Measurements from ENCODE around the gene SNX33. TPM values are rescaled to one million over a fixed set of nuclear protein-coding genes. Genes with fewer than 3 reads are reported as not detected.
"Not testable (repeated sequence)": the region's sequence is repeated elsewhere in the genome, so short reads cannot be mapped to it uniquely, and the experiment has no call there.

Gene SNX33
- total and polyA plus RNA-seq, 2 experiments from 2014 or later = 17.8 to 21.8 TPM

DNA sequence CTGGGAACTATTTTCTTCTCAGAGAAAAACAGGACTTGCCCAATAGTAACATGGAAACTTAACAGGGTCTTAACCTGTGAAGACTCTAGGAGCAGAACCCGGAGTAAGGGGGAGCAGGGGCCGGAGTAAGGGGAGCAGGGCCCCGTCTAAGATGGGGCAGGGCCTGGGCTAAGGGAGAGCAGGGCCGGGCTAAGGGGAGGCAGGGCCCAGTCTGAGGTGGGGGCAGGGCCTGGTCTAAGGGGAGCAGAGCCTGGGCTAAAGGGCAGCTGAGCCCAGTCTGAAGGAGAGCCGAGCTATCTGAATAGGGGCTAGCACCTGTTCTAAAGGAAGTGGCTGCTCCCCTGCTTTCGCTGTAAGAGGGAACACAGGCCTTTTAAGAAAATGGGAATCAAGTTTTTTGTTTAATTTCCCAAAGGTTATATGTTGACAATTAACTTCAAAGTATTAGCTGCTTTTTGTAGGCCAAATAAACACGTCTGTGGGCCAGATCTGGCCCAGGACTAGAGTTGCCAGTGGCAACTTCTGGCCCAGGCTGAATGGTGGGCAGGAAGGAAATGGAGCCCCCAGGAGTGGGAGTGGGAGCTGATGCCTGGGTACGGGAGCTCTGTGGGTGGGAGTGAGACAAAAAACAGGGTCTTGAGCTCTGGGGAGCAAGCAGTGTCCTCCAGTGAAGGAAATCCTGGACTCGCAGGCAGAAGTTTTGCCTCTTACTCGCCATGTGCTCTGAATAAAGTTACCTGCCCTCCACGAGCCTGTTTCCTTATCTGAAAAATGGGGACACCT is 32.5 kb downstream of the SNX33 start:
- no peaks in the 10 kb centered on the region for H3K9me2 ChIP-seq (replicated peaks; ENCODE audit: insufficient read depth)
- no peaks in the 10 kb centered on the region for H3K27me3 ChIP-seq
- no peak overlapping the region for H2AFZ ChIP-seq
- H3K79me2 ChIP-seq = no peaks in the 10 kb centered on the region
- no peak overlapping the region for H3K4me2 ChIP-seq
- no peaks in the 10 kb centered on the region for H3K36me3 ChIP-seq (replicated peaks; ENCODE audit: insufficient read depth, low read depth)
- H3K4me3 ChIP-seq = no peak overlapping the region
- TF ChIP-seq, protein P1, sequence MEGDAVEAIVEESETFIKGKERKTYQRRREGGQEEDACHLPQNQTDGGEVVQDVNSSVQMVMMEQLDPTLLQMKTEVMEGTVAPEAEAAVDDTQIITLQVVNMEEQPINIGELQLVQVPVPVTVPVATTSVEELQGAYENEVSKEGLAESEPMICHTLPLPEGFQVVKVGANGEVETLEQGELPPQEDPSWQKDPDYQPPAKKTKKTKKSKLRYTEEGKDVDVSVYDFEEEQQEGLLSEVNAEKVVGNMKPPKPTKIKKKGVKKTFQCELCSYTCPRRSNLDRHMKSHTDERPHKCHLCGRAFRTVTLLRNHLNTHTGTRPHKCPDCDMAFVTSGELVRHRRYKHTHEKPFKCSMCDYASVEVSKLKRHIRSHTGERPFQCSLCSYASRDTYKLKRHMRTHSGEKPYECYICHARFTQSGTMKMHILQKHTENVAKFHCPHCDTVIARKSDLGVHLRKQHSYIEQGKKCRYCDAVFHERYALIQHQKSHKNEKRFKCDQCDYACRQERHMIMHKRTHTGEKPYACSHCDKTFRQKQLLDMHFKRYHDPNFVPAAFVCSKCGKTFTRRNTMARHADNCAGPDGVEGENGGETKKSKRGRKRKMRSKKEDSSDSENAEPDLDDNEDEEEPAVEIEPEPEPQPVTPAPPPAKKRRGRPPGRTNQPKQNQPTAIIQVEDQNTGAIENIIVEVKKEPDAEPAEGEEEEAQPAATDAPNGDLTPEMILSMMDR (IDR thresholded peaks at IDR 0.05; ENCODE audit: poor library complexity) = no peak
- no peak for TF ChIP-seq EZH2 (IDR thresholded peaks at IDR 0.05; ENCODE audit: borderline replicate concordance)
- TF ChIP-seq EZH2phosphoT487 (IDR thresholded peaks at IDR 0.05; ENCODE audit: low read depth, severe bottlenecking, unreplicated experiment) = no peak
- no peaks in the 10 kb centered on the region for H4K20me1 ChIP-seq (ENCODE audit: insufficient read depth, poor library complexity, severe bottlenecking)
- H3K9me3 ChIP-seq (ENCODE audit: low read depth) = no peaks in the 10 kb centered on the region
- DNase-seq (ENCODE audit: low spot score) = no peak
- H3K4me1 ChIP-seq (ENCODE audit: insufficient read depth) = peaks cover 9% of the 10 kb centered on the region
- WGBS (ENCODE audit: low lambda C conversion rate, missing lambda C conversion rate) = 75% methylated on average over 11 of the region's 11 CpGs
- H3K27ac ChIP-seq = no peak overlapping the region

DNA sequence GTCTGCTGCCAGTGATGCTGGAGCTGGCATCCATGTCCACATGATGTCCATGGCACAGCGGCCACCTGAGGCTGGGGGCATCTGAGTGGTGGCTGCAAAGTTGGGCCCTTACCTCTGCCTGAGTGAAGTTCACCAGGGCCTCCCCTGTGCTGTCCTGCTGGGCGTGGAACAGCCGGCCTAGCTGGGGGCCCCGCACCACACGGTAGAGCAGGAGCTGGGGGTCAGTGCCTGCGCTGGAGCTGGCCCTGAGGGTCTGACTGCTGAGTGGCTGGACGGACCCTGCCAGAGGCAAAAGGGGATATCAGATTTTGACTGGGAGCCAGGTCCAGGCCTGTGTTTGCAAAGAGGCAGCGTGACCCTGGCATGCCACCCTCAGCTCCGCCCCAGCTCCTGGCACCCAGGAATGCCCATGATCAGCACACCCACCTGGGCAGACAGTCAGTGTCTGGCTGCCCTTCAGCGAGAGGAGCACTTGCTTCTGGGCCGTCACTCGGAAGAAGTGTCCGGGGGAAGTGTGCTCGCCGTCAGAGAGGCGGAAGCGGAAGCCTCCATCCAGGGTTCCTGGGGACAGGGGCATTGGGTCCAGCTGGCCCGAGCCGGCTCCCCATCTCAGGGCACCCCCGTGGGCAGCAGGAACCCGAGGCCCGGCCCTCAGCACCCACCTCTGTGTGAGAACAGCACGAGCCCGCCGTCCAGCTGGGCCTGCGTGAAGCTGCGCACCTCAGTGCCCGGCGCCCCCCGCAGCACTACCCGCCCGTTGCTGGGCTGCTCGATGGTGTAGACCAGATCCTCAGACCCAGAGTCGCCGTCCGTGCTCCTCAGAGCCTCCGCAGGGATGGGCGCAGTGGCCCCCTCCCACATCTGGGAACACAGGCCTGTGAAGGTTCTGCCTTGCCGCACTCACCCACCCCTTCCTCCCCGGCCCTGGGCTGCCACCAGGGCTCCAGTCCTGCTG is 34.7 kb downstream of the SNX33 start:
- Histone ChIP-seq H3K27me3 (no peaks in the 10 kb centered on the region), H3K4me1 (ENCODE audit: insufficient read depth) (peaks cover 9% of the 10 kb centered on the region), H3K4me2 (no peak overlapping the region), H3K36me3 (replicated peaks; ENCODE audit: insufficient read depth, low read depth) (no peaks in the 10 kb centered on the region), H2AFZ (no peak overlapping the region), H3K79me2 (no peaks in the 10 kb centered on the region), H3K9me2 (replicated peaks; ENCODE audit: insufficient read depth) (no peaks in the 10 kb centered on the region), H3K9me3 (ENCODE audit: low read depth) (no peaks in the 10 kb centered on the region), H4K20me1 (ENCODE audit: insufficient read depth, poor library complexity, severe bottlenecking) (no peaks in the 10 kb centered on the region), H3K27ac (no peak overlapping the region), H3K4me3 (no peak overlapping the region)
- no peak for DNase-seq (ENCODE audit: low spot score)
- TF ChIP-seq EZH2 (IDR thresholded peaks at IDR 0.05; ENCODE audit: borderline replicate concordance) (no peak), EZH2phosphoT487 (IDR thresholded peaks at IDR 0.05; ENCODE audit: low read depth, severe bottlenecking, unreplicated experiment) (no peak)
- TF ChIP-seq, protein P1 (IDR thresholded peaks at IDR 0.05; ENCODE audit: poor library complexity) = no peak
- 92% methylated on average over 38 of the region's 40 CpGs for whole genome bisulfite sequencing (ENCODE audit: low lambda C conversion rate, missing lambda C conversion rate)

GRCh38 chr15:75683646-75684312 is 36.1 kb downstream of the SNX33 start:
- H3K9me2 ChIP-seq (replicated peaks; ENCODE audit: insufficient read depth); H3K36me3 ChIP-seq (replicated peaks; ENCODE audit: insufficient read depth, low read depth); H3K79me2 ChIP-seq; H3K9me3 ChIP-seq (ENCODE audit: low read depth); H3K27me3 ChIP-seq; H2AFZ ChIP-seq; H3K4me1 ChIP-seq (ENCODE audit: insufficient read depth); H4K20me1 ChIP-seq (ENCODE audit: insufficient read depth, poor library complexity, severe bottlenecking); H3K27ac ChIP-seq; H3K4me3 ChIP-seq: not testable (repeated sequence)
- peak; percentile 81 for DNase-seq (ENCODE audit: low spot score)
- WGBS (ENCODE audit: low lambda C conversion rate, missing lambda C conversion rate) = 42% methylated on average over 8 of the region's 14 CpGs
- H3K4me2 ChIP-seq = peak overlapping the region; percentile 63
- TF ChIP-seq, protein P1 (IDR thresholded peaks at IDR 0.05; ENCODE audit: poor library complexity) = peak; percentile 88

All from hepatocyte (in vitro differentiated cells).